Body of pancreas (tissue), 4 donors: Measurements from ENCODE around the gene FAM72D.
"Not testable (repeated sequence)": the region's sequence is repeated elsewhere in the genome, so short reads cannot be mapped to it uniquely, and the experiment has no call there.

Source experiments
- POLR2A ChIP-seq, 3 donors: fragments of 450-650 bp; IDR thresholded peaks; one replicate each; pipeline ENCODE4 v1.6.1; 2016; ENCODE audit warnings: antibody characterized with exemption in 3 of 3, mild to moderate bottlenecking in 2 of 3
- TF ChIP-seq, protein P1 (sequence below), 7 experiments: fragments of 450-650 bp in 4 of 7; fragments of 200-600 bp in 3 of 7; sonication (generic) in 3 of 7; IDR thresholded peaks; one replicate each; pipeline ENCODE4 v1.5.1; 2016 to 2019; ENCODE audit warnings: antibody characterized with exemption in 7 of 7

DNA sequence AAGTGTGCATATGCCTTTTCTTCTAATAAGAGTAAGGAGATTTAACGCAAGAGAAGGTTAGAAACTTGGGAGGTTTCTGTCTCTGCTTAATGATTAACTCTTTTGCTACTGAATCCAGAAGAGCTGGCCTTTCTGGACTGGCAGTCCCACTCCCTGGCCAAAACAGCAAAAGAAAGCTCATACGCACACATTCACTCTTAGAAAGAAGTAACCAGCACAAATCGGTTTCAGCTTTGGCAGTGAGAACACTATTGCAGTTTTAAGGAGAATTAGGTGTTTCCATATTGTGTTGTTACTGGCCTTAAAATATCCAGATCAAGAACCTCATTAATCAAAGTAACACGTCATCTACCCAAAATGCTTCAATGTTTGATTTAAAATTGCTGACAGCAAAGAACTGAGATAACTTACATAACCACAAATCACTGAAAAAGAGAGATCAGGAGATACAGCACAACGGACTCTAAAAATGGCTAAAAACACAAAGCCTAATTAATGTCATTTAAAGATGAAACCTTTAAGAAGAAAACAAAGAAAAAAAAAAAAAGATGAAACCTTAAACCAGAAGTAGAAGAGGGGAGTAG lies 16.9 kb upstream of the FAM72D start:
- TF ChIP-seq, protein P1, sequence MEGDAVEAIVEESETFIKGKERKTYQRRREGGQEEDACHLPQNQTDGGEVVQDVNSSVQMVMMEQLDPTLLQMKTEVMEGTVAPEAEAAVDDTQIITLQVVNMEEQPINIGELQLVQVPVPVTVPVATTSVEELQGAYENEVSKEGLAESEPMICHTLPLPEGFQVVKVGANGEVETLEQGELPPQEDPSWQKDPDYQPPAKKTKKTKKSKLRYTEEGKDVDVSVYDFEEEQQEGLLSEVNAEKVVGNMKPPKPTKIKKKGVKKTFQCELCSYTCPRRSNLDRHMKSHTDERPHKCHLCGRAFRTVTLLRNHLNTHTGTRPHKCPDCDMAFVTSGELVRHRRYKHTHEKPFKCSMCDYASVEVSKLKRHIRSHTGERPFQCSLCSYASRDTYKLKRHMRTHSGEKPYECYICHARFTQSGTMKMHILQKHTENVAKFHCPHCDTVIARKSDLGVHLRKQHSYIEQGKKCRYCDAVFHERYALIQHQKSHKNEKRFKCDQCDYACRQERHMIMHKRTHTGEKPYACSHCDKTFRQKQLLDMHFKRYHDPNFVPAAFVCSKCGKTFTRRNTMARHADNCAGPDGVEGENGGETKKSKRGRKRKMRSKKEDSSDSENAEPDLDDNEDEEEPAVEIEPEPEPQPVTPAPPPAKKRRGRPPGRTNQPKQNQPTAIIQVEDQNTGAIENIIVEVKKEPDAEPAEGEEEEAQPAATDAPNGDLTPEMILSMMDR (IDR thresholded peaks at IDR 0.05), result not testable (repeated sequence)
- TF ChIP-seq POLR2A (IDR thresholded peaks at IDR 0.05), result not testable (repeated sequence)
